LNCaP clone FGC (cell line): ENCODE data around the gene TSPAN3.

ENCODE experiments used
- DNase-seq: peaks from one replicate; pipeline ENCODE4 v3.0.0-alpha.2; 2011; ENCODE audit warnings: low read depth
- H3K4me3 ChIP-seq: 2 replicates; pipeline ENCODE4 v1.5.1; 2011; ENCODE audit warnings: mild to moderate bottlenecking, low read depth, low read length, control low read depth
- TF ChIP-seq, protein P1 (sequence below): IDR thresholded peaks from 2 replicates; pipeline ENCODE4 v1.5.1; 2012; ENCODE audit warnings: mild to moderate bottlenecking; ENCODE audit not compliant: control insufficient read depth, insufficient read depth; ENCODE audit errors: extremely low read depth

The TSPAN3 gene

DNA sequence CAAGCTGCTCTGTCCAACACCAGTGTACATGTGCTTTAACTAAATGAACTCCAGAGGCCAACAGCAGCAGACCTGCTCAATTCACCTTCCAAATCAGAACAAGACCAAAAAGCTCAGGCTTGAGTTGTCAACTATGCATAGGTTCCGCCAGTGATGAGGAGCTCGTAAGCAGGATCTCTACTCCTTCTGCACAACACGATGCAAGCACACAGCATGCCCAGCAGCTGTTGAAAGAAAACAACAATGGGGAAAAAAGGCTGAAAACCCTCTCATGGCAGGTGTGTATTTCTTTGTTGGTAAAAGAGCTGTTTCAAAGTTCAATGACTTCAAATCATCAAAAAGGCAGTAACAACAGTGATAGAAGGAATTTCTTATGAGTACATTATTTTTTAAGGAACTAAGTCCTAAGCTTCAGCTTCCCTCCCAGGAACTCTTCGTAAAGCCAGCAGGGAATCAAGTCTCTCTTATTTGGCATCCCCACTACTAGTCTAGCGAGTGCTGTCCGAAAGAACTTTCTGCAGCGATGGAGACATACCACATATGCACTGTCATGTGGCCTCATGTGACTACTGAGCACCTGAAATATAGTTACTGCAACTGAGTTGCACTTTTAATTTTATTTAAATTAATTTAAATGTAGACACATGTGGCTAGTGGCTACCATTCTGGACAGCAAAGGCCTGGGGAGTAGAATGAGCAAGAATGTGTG lies 24.1 kb downstream of the TSPAN3 start:
- TF ChIP-seq, protein P1, sequence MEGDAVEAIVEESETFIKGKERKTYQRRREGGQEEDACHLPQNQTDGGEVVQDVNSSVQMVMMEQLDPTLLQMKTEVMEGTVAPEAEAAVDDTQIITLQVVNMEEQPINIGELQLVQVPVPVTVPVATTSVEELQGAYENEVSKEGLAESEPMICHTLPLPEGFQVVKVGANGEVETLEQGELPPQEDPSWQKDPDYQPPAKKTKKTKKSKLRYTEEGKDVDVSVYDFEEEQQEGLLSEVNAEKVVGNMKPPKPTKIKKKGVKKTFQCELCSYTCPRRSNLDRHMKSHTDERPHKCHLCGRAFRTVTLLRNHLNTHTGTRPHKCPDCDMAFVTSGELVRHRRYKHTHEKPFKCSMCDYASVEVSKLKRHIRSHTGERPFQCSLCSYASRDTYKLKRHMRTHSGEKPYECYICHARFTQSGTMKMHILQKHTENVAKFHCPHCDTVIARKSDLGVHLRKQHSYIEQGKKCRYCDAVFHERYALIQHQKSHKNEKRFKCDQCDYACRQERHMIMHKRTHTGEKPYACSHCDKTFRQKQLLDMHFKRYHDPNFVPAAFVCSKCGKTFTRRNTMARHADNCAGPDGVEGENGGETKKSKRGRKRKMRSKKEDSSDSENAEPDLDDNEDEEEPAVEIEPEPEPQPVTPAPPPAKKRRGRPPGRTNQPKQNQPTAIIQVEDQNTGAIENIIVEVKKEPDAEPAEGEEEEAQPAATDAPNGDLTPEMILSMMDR: no peak
- H3K4me3 ChIP-seq: no peak overlapping the region
- no peak for DNase-seq

DNA sequence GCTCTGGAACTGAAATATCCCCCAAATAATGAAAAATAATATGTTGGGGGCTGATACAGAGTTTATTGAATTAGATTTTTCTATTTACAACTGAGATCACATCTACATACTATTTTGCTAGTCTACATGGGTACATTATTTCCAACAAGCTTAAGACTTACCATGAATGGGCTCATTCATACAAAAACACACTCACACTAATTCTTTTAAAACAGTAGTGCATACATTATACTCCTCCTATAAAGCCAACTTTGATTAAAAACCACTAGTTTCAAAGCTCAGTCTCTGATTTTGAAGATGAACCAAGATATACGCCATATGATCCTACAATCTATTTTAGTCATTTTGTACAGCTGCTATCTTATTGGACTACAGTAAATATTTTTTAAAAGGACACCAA lies 24.9 kb downstream of the TSPAN3 start:
- no peak overlapping the region for H3K4me3 ChIP-seq
- DNase-seq: no peak
- TF ChIP-seq, protein P1: no peak

DNA sequence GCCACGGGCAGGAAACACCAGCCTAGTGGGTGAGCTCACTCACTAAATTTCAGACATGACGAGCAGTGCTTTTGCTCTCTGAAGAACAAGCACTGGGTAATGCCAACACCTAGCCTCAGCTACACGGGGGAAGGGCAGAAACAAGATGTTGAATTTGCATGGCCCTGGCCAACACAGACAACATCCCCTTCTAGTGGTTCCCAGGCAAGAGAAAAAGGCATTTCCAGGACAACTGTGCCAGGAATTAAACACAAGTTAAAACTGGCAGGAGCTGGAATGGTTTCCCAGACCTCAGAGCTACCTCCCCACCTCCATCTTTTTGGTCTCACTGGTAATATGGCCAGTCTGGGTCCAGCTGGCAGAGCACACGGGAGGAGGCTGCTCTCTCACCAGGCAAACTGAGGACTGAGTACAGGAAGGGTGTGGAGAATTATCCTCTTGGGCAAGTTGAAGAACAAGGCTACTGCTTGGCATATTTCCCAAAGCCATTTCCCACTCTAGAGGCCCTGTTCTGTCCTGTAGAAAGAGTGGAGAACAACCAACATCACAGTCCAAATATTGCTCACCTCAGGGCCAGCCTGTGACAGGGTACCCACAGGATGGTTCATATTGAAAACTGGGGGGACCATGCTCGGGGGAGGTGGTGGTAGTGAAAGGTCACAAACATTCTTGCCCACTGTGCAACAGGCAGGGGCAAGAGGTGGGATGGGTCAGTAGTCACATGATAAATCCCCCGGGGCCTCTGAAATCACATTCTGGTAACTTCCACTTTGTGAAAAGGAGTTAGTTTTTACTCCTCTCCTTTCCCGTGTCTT lies 26.5 kb downstream of the TSPAN3 start:
- no peak overlapping the region for H3K4me3 ChIP-seq
- TF ChIP-seq, protein P1: no peak
- DNase-seq: no peak

DNA sequence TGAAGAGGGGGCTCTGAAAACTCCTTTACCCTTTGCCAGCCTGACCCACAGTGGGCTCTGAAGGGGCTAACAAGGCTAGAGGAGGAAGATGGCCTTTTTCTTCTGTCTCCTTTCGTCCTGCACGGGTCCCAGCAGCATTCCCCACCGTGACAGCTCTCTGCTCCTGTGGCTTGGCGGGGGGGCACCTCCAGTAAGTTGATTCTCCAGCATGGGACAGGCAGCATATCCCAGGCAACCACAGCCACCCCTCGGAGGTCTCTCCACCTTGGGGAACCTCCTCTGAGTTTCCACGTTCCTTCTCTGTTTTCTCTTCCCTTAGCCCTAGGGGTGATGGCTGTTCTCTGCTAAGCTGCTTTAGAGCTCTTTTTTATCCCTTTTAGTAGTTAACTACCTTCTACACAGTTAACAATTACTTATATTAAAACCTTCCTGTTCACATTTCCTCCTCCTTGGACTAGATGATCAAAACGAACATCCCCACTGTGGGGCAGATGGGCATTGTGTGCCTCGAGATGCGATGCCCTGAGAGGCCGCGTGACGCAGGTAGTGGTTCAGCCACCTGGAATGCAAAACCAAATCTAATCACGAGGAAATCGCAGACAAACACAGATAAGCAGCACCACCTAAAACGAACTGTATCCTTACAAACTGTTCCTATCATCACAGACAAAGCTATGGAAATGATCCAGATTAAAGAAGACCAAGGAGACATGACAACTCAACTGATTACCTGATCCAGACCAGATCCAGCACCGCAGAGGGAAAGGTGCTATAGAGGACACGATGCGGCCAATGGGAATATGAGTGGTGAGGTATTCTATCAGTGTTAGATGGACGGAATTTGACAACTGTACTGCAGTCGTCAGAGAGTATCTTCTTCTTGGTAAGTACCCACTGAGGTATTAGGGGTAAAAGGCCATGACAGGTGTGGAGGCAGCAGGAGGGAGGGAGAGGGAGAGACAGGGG lies 27.7 kb downstream of the TSPAN3 start:
- DNase-seq: no peak
- no peak overlapping the region for H3K4me3 ChIP-seq
- TF ChIP-seq, protein P1: no peak

DNA sequence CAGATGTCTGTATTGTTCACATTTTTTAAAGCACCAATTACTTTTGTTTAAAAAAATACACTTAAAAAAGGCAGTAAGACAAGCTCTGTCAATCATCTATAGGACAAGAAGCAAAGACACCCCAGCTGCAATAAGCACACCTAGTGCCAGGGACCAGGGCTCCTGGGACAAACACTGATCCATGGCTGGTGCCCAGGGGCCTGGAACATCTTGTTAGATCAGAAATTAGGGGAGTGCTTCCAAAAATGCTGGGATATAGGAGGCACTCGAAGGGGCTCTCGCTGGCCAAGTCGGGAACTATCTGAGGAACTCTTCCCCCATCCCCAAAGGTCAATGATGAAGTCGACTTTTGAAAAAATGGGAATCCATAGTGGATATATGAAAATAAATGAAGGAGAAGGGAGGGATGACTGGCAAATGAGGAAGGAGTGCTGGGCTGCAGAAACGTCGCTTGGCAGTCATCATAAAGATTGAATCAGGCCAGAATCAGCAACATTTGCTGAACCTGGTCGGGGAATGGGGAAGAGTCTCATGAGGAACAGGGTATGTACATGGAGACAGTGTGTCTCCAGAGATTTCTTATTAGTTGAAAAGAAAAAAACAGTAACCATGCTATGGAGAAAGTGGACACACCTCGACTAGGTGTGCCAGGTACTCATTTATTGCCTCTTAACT lies 28.5 kb downstream of the TSPAN3 start:
- H3K4me3 ChIP-seq: no peak overlapping the region
- no peak for DNase-seq
- TF ChIP-seq, protein P1: no peak

DNA sequence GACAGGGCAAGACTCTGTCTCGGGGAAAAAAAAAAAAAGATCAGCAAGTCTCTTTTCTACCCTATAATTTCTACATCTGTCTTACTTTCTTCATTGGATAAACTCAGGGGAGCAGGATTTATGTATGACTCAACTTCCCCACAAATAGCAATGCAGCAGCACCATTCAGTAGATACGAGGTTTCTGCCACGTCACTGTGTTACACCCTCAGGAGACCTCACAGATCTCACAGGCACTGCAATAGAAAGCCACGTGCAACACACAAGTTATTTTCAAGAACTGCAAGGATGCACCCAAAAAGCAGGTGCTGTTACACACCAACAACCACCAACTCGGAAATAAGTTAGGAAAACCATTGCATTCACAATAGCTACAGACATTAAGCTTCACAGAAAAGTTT lies 30.2 kb downstream of the TSPAN3 start:
- TF ChIP-seq, protein P1: no peak
- no peak overlapping the region for H3K4me3 ChIP-seq
- no peak for DNase-seq
